Astrocyte (in vitro differentiated cells and primary cell): Measurements from ENCODE around the gene CHD5.

ENCODE experiments used
- CTCF ChIP-seq: IDR thresholded peaks from 2 replicates; pipeline ENCODE4 v1.5.1; 2011; ENCODE audit warnings: low read depth, mild to moderate bottlenecking, inconsistent platforms, low read length, moderate library complexity; ENCODE audit not compliant: insufficient read depth
- EZH2 ChIP-seq: IDR thresholded peaks from 2 replicates; pipeline ENCODE4 v1.6.1; 2012; ENCODE audit warnings: mild to moderate bottlenecking, low read length, inconsistent platforms; ENCODE audit not compliant: insufficient read depth

GRCh38 chr1:6108476-6108875 lies 71.6 kb downstream of the CHD5 start:
- TF ChIP-seq CTCF: no peak
- TF ChIP-seq EZH2: no peak
